Endothelial cell of umbilical vein (primary cell): ENCODE data around the gene AP4M1. TPM values are rescaled to one million over a fixed set of nuclear protein-coding genes. Genes with fewer than 3 reads are reported as not detected.

Experiments used
- BruUV-seq: library from RNA; stranded (reverse); fragments of 400-500 nt; replicated peaks from 2 replicates; lab custom pipeline; 2021; lab: Mats Ljungman, UMichigan
- CTCF ChIA-PET: fragments of 300-600, 350-600 bp; sonication (Branson Sonifier 250); formaldehyde crosslinking; loops from one replicate; lab custom pipeline; 2021; ENCODE audit warnings: antibody characterized with exemption, inconsistent platforms; lab: Charles Lee
- POLR2A ChIA-PET: fragments of 300-600, 350-600 bp; sonication (Branson Sonifier 250); formaldehyde crosslinking; loops from one replicate; lab custom pipeline; 2021; ENCODE audit warnings: antibody characterized with exemption, inconsistent platforms; lab: Charles Lee
- DNase-seq: peaks from one replicate; pipeline ENCODE4 v3.0.0-alpha.2; 2011; ENCODE audit warnings: low read depth, low spot score
- FAIRE-seq: peaks from 2 replicates; lab custom pipeline; 2011; peaks lifted over from hg19 to GRCh38; lab: Jason Lieb, UNC
- H2AFZ ChIP-seq: 2 replicates; pipeline ENCODE4 v1.6.0; 2012; ENCODE audit warnings: low read depth, low read length, control low read depth, inconsistent platforms
- H3K27ac ChIP-seq: 2 replicates; pipeline ENCODE4 v1.5.1; 2011; ENCODE audit warnings: low read depth, mild to moderate bottlenecking, control low read depth, low read length, moderate library complexity; ENCODE audit not compliant: insufficient read depth
- H3K27me3 ChIP-seq, 2 experiments: 2 replicates each; pipeline versions ENCODE4 v1.6.0 to v1.6.1; 2011; ENCODE audit warnings: low read length in 2 of 2, mixed read lengths in 1 of 2; ENCODE audit not compliant: control insufficient read depth in 2 of 2, insufficient read depth in 2 of 2
- H3K36me3 ChIP-seq, 2 experiments: 2 replicates in 1 of 2; 3 replicates in 1 of 2; pipeline ENCODE4 v1.5.1; 2011; ENCODE audit warnings: low read length in 2 of 2, mild to moderate bottlenecking in 1 of 2, moderate library complexity in 1 of 2; ENCODE audit not compliant: control insufficient read depth in 2 of 2, insufficient read depth in 2 of 2; ENCODE audit errors: extremely low read depth in 1 of 2
- H3K4me1 ChIP-seq: 3 replicates; pipeline ENCODE4 v1.5.1; 2011; ENCODE audit warnings: mild to moderate bottlenecking, low read length; ENCODE audit not compliant: control insufficient read depth, insufficient read depth; ENCODE audit errors: extremely low read depth
- H3K4me2 ChIP-seq: 2 replicates; pipeline ENCODE4 v1.6.1; 2011; ENCODE audit warnings: low read length, control low read depth, mixed read lengths; ENCODE audit not compliant: insufficient read depth
- H3K4me3 ChIP-seq, 3 experiments: fragments of 200-600 bp in 1 of 3; sonication (generic), shearing (Covaris generic) in 1 of 3; replicated peaks in 1 of 3; 2 replicates each; pipeline ENCODE4 v1.5.1; 2011 to 2016; ENCODE audit warnings: control low read depth in 3 of 3, low read length in 3 of 3, mild to moderate bottlenecking in 2 of 3, inconsistent platforms in 1 of 3, low read depth in 1 of 3, moderate library complexity in 1 of 3; ENCODE audit not compliant: insufficient read depth in 1 of 3
- H3K79me2 ChIP-seq: 2 replicates; pipeline ENCODE4 v1.6.0; 2012; ENCODE audit warnings: low read length, inconsistent platforms; ENCODE audit not compliant: control insufficient read depth, insufficient read depth
- H3K9ac ChIP-seq: replicated peaks from 2 replicates; pipeline ENCODE3; 2011; ENCODE audit warnings: low read length, control low read depth; ENCODE audit not compliant: insufficient read depth; ENCODE audit errors: extremely low read depth
- H3K9me1 ChIP-seq: replicated peaks from 3 replicates; pipeline ENCODE4 v1.6.0; 2011; ENCODE audit warnings: mild to moderate bottlenecking, low read length; ENCODE audit not compliant: control insufficient read depth, insufficient read depth; ENCODE audit errors: extremely low read depth
- H3K9me3 ChIP-seq: replicated peaks from 2 replicates; pipeline ENCODE4 v1.5.1; 2012; ENCODE audit warnings: low read length, inconsistent platforms; ENCODE audit not compliant: control insufficient read depth, insufficient read depth
- H4K20me1 ChIP-seq: replicated peaks from 2 replicates; pipeline ENCODE3; 2011; ENCODE audit warnings: mild to moderate bottlenecking, low read length; ENCODE audit not compliant: control insufficient read depth, insufficient read depth; ENCODE audit errors: extremely low read depth
- CTCF ChIP-seq, 2 donors: IDR thresholded peaks; 1 replicate in 1 of 2; 2 replicates in 1 of 2; pipeline ENCODE4 v1.5.1; 2011; ENCODE audit warnings: low read length in 2 of 2, mild to moderate bottlenecking in 2 of 2, moderate library complexity in 2 of 2, control low read depth in 1 of 2, inconsistent platforms in 1 of 2, low read depth in 1 of 2; ENCODE audit not compliant: insufficient read depth in 1 of 2; ENCODE audit errors: extremely low read depth in 1 of 2
- EZH2 ChIP-seq: IDR thresholded peaks from 2 replicates; pipeline ENCODE4 v1.6.1; 2012; ENCODE audit warnings: borderline replicate concordance, low read depth, mild to moderate bottlenecking, moderate library complexity, low read length, inconsistent platforms; ENCODE audit not compliant: severe bottlenecking
- FOS ChIP-seq: IDR thresholded peaks from 2 replicates; pipeline ENCODE4 v1.6.1; 2011; ENCODE audit warnings: mild to moderate bottlenecking, low read length, moderate library complexity, borderline replicate concordance; ENCODE audit not compliant: insufficient read depth
- GATA2 ChIP-seq: IDR thresholded peaks from 2 replicates; pipeline ENCODE4 v1.7.0; 2011; ENCODE audit warnings: low read depth, mild to moderate bottlenecking, moderate library complexity, mixed read lengths, low read length; ENCODE audit not compliant: insufficient read length, insufficient read depth
- JUN ChIP-seq: IDR thresholded peaks from 2 replicates; pipeline ENCODE4 v1.6.1; 2011; ENCODE audit warnings: borderline replicate concordance, low read depth; ENCODE audit not compliant: insufficient read length, insufficient read depth
- MAX ChIP-seq: IDR thresholded peaks from 2 replicates; pipeline ENCODE4 v1.6.1; 2011; ENCODE audit not compliant: insufficient read depth, insufficient read length
- MYC ChIP-seq: IDR thresholded peaks from one replicate; pipeline ENCODE4 v1.6.1; 2011; ENCODE audit warnings: mild to moderate bottlenecking, low read depth, low read length
- POLR2A ChIP-seq: IDR thresholded peaks from 2 replicates; pipeline ENCODE4 v1.6.1; 2012; ENCODE audit warnings: low read depth, mild to moderate bottlenecking, control low read depth, low read length
- POLR2AphosphoS5 ChIP-seq: IDR thresholded peaks from 2 replicates; pipeline ENCODE4 v1.6.1; 2012; ENCODE audit warnings: low read depth, mild to moderate bottlenecking, control low read depth, low read length, moderate library complexity; ENCODE audit not compliant: insufficient read depth
- dilution Hi-C: fragments of 300-500 bp; cut with MboI; formaldehyde crosslinking; loops from one replicate; pipeline ENCODE4 v1.15.0; 2019; ENCODE audit warnings: low sequenced_read_pairs; ENCODE audit not compliant: extremely low pct_ligation_motif_present
- intact Hi-C: fragments of 100-400 bp; cut with micrococcal nuclease; formaldehyde crosslinking; loops from one replicate; pipeline ENCODE4 v1.10.0; 2022
- polyA plus RNA-seq, 4 experiments: library from polyadenylated mRNA; depleted of rRNA in 3 of 4; stranded (reverse) in 3 of 4; unstranded in 1 of 4; fragments of >200 nt; gene quantifications; 2 replicates each; pipeline versions ENCODE4 v1.2.1 to v1.2.3, GENCODE V29; 2011 to 2012; ENCODE audit warnings: missing spikeins in 1 of 4
- total RNA-seq: library from RNA; stranded (reverse); gene quantifications from 2 replicates; pipeline ENCODE4 v1.2.3, GENCODE V29; 2021

Gene AP4M1
- total and polyA plus RNA-seq, 2 donors (not counting 3 experiments of a cell fraction or from before 2014, with no cell fraction given), result 20.5 to 27.4 TPM

- Histone ChIP-seq H3K27ac (no peak overlapping the region), H3K36me3 (peaks cover 12 to 45% of the 10 kb centered on the region in 2 experiments), H3K9me1 (no peaks in the 10 kb centered on the region), H4K20me1 (no peaks in the 10 kb centered on the region), H3K9ac (no peak overlapping the region), H3K4me1 (peaks cover 7% of the 10 kb centered on the region), H3K79me2 (peaks cover 1% of the 10 kb centered on the region), H2AFZ (no peak overlapping the region), H3K4me2 (no peak overlapping the region), H3K9me3 (no peaks in the 10 kb centered on the region), H3K27me3 (no peaks in the 10 kb centered on the region), H3K4me3 (no peak overlapping the region)
- no TSS peak for BruUV-seq
- dilution Hi-C loops (no loop called here), intact Hi-C loops (loop anchor here (10.0 kb wide), 1 partner anchor 1018 kb away; the partner anchor contains the start of gene SERPINE1)
- ChIA-PET CTCF (no interaction called here), POLR2A (no interaction called here)
- FAIRE-seq, result no peak
- TF ChIP-seq FOS (no peak), MAX (no peak), POLR2AphosphoS5 (no peak), GATA2 (no peak), EZH2 (no peak), JUN (no peak), MYC (no peak), CTCF (IDR thresholded peaks at IDR 0.05; ENCODE audit: extremely low read depth in 1 of 2, insufficient read depth in 1 of 2, low read depth in 1 of 2, low read length in 2 of 2) (no peak), POLR2A (no peak)
- no peak for DNase-seq
Measured at GRCh38 chr7:100106633-100107032, 5.2 kb downstream of the AP4M1 start.
